HG02943 (cell line): ENCODE measurements around the gene HIGD1C.
"Not testable (repeated sequence)": the region's sequence is repeated elsewhere in the genome, so short reads cannot be mapped to it uniquely, and the experiment has no call there.

ENCODE experiments used
- ATAC-seq: cut with Tn5 transposase; IDR thresholded peaks from one replicate; pipeline ENCODE4 v1.9.1; 2021; ENCODE audit warnings: mild to moderate bottlenecking, low read depth, moderate library complexity; ENCODE audit not compliant: unreplicated experiment

Gene HIGD1C

GRCh38 chr12:51012570-51013236 lies 60.4 kb downstream of the HIGD1C start:
- ATAC-seq, result no peak

GRCh38 chr12:51013441-51013840 lies 61.1 kb downstream of the HIGD1C start:
- ATAC-seq, result no peak

DNA sequence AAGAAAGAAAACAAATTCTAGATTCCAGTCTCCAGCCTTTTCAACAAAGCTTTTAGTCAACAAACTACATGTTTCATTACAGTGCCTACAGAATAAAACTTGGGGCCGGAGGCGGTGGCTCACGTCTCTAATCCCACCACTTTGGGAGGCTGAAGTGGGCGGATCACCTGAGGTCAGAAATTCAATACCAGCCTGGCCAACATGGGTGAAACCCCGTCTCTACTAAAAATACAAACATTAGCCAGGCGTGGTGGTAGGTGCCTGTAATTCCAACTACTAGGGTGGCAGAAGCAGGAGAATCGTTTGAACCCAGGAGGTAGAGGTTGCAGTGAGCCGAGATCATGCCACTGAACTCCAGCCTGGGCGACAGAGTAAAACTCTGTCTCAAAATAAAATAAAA lies 62.1 kb downstream of the HIGD1C start:
- ATAC-seq, result not testable (repeated sequence)

GRCh38 chr12:51017452-51017851 lies 65.1 kb downstream of the HIGD1C start:
- no peak for ATAC-seq

GRCh38 chr12:51018956-51019355 lies 66.6 kb downstream of the HIGD1C start:
- no peak for ATAC-seq

- no peak for ATAC-seq
Observed at GRCh38 chr12:51019927-51020326, 67.6 kb downstream of the HIGD1C start.
